ENCODE results near the gene TMEM132E.

TMEM132E gene

DNA sequence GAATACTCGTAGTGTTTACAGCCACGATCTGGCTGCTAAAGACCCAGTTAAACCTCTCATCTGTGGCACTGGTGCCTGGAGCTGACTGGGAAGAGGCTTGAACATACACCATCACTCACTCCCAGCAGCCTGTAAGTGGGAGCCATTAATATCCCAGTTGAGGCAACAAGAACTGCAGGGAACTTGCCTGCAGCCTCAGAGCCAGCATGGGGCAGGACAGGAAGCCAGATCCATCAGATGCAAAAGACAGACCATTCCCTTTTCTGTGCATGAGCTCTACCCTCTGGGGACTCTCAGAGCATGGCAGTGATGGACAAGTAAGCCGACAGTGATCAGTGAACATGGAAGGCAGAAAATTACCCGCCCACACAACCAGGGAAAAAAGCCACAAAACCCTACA is 91.8 kb downstream of the TMEM132E start:
- CTCF ChIA-PET = no interaction called here
- POLR2A ChIA-PET = no interaction called here
- DNase-seq (ENCODE audit: extremely low spot score) = no peak
- TF ChIP-seq ELF4 (IDR thresholded peaks at IDR 0.05) = no peak
- TF ChIP-seq ZNF384 (IDR thresholded peaks at IDR 0.05) = no peak
- no peak for TF ChIP-seq SUZ12 (IDR thresholded peaks at IDR 0.05)
- TF ChIP-seq PKNOX1 (IDR thresholded peaks at IDR 0.05) = no peak
- TF ChIP-seq FOXM1 (IDR thresholded peaks at IDR 0.05; ENCODE audit: borderline replicate concordance) = no peak
- TF ChIP-seq L3MBTL2 (conservative IDR thresholded peaks at IDR 0.05) = no peak

GRCh38 chr17:34672176-34672785 is 92.9 kb downstream of the TMEM132E start:
- ChIA-PET POLR2A (no interaction called here), CTCF (no interaction called here)
- TF ChIP-seq FOXA1 (IDR thresholded peaks at IDR 0.05) (no peak), FOXM1 (IDR thresholded peaks at IDR 0.05; ENCODE audit: borderline replicate concordance) (no peak), HDGF (IDR thresholded peaks at IDR 0.05; ENCODE audit: borderline replicate concordance) (no peak), CTBP1 (IDR thresholded peaks at IDR 0.05; ENCODE audit: borderline replicate concordance) (no peak), ZNF384 (IDR thresholded peaks at IDR 0.05) (no peak), L3MBTL2 (conservative IDR thresholded peaks at IDR 0.05) (no peak), PKNOX1 (IDR thresholded peaks at IDR 0.05) (no peak), TARDBP (IDR thresholded peaks at IDR 0.05) (no peak), SUZ12 (IDR thresholded peaks at IDR 0.05) (no peak)
- no peak for DNase-seq (ENCODE audit: extremely low spot score)

GRCh38 chr17:34673516-34673915 is 94.1 kb downstream of the TMEM132E start:
- no peak for TF ChIP-seq PKNOX1 (IDR thresholded peaks at IDR 0.05)
- TF ChIP-seq SP1 (IDR thresholded peaks at IDR 0.05) = no peak
- TF ChIP-seq FOXM1 (IDR thresholded peaks at IDR 0.05; ENCODE audit: borderline replicate concordance) = no peak
- no peak for TF ChIP-seq FOXK2 (IDR thresholded peaks at IDR 0.05)
- TF ChIP-seq BHLHE40 (IDR thresholded peaks at IDR 0.05; ENCODE audit: borderline replicate concordance) = no peak
- no peak for TF ChIP-seq CTBP1 (IDR thresholded peaks at IDR 0.05; ENCODE audit: borderline replicate concordance)
- TF ChIP-seq LEF1 (IDR thresholded peaks at IDR 0.05; ENCODE audit: borderline replicate concordance) = no peak
- no peak for TF ChIP-seq NFRKB (IDR thresholded peaks at IDR 0.05)
- no peak for TF ChIP-seq TARDBP (IDR thresholded peaks at IDR 0.05)
- CTCF ChIA-PET = no interaction called here
- DNase-seq (ENCODE audit: extremely low spot score) = no peak

DNA sequence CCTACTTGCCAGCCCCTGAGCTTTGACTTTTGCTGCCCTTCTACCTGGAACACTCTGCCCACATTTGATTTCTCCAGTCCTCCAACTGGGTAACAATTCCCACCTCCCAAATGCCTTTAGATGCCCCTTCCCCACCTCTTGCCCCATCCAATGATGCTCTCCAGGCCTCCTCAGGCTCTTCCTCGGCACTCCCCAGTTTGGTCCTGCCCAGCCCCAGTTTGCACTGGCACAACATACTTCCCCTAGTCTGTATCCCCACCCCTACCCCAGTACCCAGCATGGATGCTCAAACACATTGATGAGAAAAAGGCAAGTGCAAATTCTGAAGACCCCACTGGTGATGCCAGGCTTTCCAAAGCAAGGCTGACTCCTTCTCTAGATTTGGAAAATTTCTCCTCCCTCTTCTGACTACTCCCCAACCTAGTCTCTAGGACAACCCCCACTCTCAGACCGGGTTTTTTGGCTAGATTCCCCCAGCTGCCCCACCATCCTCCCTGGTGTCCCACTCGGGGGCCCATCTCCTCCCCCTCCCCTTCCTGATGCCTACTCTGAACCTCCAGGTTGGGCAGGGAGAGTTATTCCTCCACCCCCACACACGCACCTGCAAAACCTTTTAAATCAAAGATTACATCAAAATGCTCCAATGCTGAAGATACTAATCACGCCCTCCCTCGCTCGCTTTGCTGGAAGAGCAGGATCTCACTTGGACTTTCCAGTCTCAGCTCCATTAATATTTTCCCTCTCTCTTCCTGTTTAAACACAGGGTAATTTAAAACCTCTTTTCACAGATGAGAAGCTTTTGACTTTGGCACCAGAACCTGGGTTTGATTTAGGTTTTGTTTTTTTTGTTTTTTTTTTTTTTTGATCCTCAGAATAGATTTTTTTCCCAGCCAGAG is 94.9 kb downstream of the TMEM132E start:
- CTCF ChIA-PET = no interaction called here
- POLR2A ChIA-PET = no interaction called here
- DNase-seq (ENCODE audit: extremely low spot score) = no peak
- TF ChIP-seq HDGF (IDR thresholded peaks at IDR 0.05; ENCODE audit: borderline replicate concordance) = no peak

More at GRCh38 chr17:34673516-34673915, 94.1 kb downstream of the TMEM132E start:
- POLR2A ChIA-PET = no interaction called here

DNA sequence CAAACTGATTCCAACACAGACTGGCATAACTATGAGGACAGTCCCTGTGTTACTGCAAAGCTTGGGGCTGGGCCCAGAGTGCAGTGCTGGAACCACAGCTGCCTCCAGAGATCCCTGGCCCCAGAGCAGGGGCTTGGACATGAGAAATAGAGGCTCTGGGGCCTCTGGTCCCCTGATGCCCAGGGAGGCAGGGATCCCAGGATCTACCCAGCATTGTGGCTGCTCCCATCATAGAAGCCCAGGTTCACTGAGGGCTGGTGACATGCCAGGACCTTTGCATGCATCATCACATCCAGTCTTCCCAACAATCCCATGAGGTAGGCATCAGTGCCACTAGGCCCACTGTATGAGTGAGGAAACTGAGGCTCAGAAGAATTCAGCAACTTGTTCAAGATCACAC is 95.8 kb downstream of the TMEM132E start:
- POLR2A ChIA-PET = no interaction called here
- CTCF ChIA-PET = no interaction called here
- no peak for DNase-seq (ENCODE audit: extremely low spot score)
- TF ChIP-seq CTBP1 (IDR thresholded peaks at IDR 0.05; ENCODE audit: borderline replicate concordance) (no peak), FOXK2 (IDR thresholded peaks at IDR 0.05) (no peak), LEF1 (IDR thresholded peaks at IDR 0.05; ENCODE audit: borderline replicate concordance) (no peak), PKNOX1 (IDR thresholded peaks at IDR 0.05) (no peak), L3MBTL2 (conservative IDR thresholded peaks at IDR 0.05) (no peak), FOXM1 (IDR thresholded peaks at IDR 0.05; ENCODE audit: borderline replicate concordance) (no peak), HDGF (IDR thresholded peaks at IDR 0.05; ENCODE audit: borderline replicate concordance) (no peak)

DNA sequence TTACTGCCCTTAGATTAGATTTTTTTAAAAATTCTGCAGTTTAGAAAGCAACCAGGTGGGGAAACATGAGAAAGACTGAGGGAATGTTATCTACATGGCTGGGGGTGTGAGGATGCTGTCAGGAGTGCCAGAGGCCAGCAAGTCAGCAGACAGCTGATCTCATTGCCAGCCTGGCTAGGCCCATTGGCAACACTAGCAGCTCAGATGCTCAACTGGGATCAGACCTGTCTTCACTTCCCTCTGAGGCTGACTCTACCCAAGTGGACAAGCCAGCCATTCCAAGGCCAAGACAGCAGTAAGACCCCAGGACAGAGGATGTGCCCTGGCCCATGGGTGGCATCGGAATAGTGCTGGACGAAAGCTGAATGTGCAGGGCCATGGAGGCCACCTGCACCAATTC is 96.2 kb downstream of the TMEM132E start:
- DNase-seq (ENCODE audit: extremely low spot score) = no peak
- TF ChIP-seq NFRKB (IDR thresholded peaks at IDR 0.05) (no peak), ELF4 (IDR thresholded peaks at IDR 0.05) (no peak), TARDBP (IDR thresholded peaks at IDR 0.05) (no peak), HDGF (IDR thresholded peaks at IDR 0.05; ENCODE audit: borderline replicate concordance) (no peak), SP1 (IDR thresholded peaks at IDR 0.05) (no peak), L3MBTL2 (conservative IDR thresholded peaks at IDR 0.05) (no peak), SUZ12 (IDR thresholded peaks at IDR 0.05) (no peak), FOXA1 (IDR thresholded peaks at IDR 0.05) (no peak), BHLHE40 (IDR thresholded peaks at IDR 0.05; ENCODE audit: borderline replicate concordance) (no peak), FOXK2 (IDR thresholded peaks at IDR 0.05) (no peak), PKNOX1 (IDR thresholded peaks at IDR 0.05) (no peak), ARNT (IDR thresholded peaks at IDR 0.05) (no peak), LEF1 (IDR thresholded peaks at IDR 0.05; ENCODE audit: borderline replicate concordance) (no peak), ZNF384 (IDR thresholded peaks at IDR 0.05) (no peak), FOXM1 (IDR thresholded peaks at IDR 0.05; ENCODE audit: borderline replicate concordance) (no peak), CTBP1 (IDR thresholded peaks at IDR 0.05; ENCODE audit: borderline replicate concordance) (no peak)
- POLR2A ChIA-PET = no interaction called here
- CTCF ChIA-PET = no interaction called here
